Measurements from ENCODE around the gene NMRK2.
A peak's percentile ranks its signal among the peaks of the same experiment; 100 is the strongest.

Gene NMRK2

GRCh38 chr19:3982701-3983541 is 50.1 kb downstream of the NMRK2 start:
- no peak for DNase-seq

GRCh38 chr19:3983542-3983914 is 50.7 kb downstream of the NMRK2 start:
- no peak for DNase-seq

GRCh38 chr19:3983936-3984583 is 51.2 kb downstream of the NMRK2 start:
- no peak for DNase-seq

GRCh38 chr19:3984584-3984907 is 51.7 kb downstream of the NMRK2 start:
- DNase-seq: no peak

- DNase-seq: peak; percentile 83
These were observed 52.2 kb downstream of the NMRK2 start, which contains the start of gene EEF2 for GRCh38 chr19:3984908-3985642. Gene EEF2 (minus strand): TSS chr19:3985463. CDS start chr19:3985380, 83 bp downstream.

GRCh38 chr19:3985643-3986259 is 52.9 kb downstream of the NMRK2 start:
- no peak for DNase-seq

- DNase-seq: peak; percentile 94
These were observed 53.6 kb downstream of the NMRK2 start for GRCh38 chr19:3986260-3987041.

GRCh38 chr19:3987619-3988371 is 54.9 kb downstream of the NMRK2 start:
- DNase-seq: peak; percentile 85

- no peak for DNase-seq
These were observed 57.9 kb downstream of the NMRK2 start for GRCh38 chr19:3990815-3991117.
